Measurements from ENCODE around the gene IFI16.
"Not testable (repeated sequence)": the region's sequence is repeated elsewhere in the genome, so short reads cannot be mapped to it uniquely, and the experiment has no call there.

IFI16 gene

GRCh38 chr1:159100589-159100988 is 90.9 kb downstream of the IFI16 start:
- no peak for DNase-seq (ENCODE audit: low spot score)

- not testable (repeated sequence) for DNase-seq (ENCODE audit: low spot score)
These were observed 93.3 kb downstream of the IFI16 start for GRCh38 chr1:159103021-159103420.
